Measurements from ENCODE around the gene IGF1R.

IGF1R gene

DNA sequence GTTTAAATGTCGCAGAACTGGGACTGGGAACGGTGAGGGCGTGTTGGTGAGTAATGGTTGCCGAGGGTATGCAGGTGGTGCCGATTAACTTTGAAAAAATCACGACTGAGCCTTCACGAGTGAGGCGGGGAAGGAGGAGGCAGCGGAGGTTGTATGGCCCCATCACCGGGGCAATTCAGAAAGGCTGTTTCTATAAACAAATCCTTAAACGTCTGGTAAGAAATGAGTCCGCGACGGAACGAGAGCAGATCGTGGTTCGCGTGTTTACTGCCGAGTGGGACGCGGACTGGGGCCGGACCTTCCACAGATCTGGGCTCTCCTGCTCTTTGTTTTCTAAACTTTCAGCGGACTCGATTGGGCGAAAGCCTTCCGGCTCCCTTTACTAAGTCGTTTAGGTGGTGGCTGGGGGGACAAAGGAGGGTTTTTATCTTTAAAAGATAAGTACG is 2.7 kb downstream of the IGF1R start:
- peak overlapping the region; percentile 78 for H3K4me3 ChIP-seq (replicated peaks; ENCODE audit: insufficient read depth, low read length)
- TF ChIP-seq, protein P1, sequence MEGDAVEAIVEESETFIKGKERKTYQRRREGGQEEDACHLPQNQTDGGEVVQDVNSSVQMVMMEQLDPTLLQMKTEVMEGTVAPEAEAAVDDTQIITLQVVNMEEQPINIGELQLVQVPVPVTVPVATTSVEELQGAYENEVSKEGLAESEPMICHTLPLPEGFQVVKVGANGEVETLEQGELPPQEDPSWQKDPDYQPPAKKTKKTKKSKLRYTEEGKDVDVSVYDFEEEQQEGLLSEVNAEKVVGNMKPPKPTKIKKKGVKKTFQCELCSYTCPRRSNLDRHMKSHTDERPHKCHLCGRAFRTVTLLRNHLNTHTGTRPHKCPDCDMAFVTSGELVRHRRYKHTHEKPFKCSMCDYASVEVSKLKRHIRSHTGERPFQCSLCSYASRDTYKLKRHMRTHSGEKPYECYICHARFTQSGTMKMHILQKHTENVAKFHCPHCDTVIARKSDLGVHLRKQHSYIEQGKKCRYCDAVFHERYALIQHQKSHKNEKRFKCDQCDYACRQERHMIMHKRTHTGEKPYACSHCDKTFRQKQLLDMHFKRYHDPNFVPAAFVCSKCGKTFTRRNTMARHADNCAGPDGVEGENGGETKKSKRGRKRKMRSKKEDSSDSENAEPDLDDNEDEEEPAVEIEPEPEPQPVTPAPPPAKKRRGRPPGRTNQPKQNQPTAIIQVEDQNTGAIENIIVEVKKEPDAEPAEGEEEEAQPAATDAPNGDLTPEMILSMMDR (IDR thresholded peaks at IDR 0.05; ENCODE audit: insufficient read depth, low read length) = no peak
- TF ChIP-seq POLR2AphosphoS5 (IDR thresholded peaks at IDR 0.05; ENCODE audit: low read depth) (no peak), SPI1 (IDR thresholded peaks at IDR 0.05; ENCODE audit: borderline replicate concordance, low read depth) (no peak), GABPA (IDR thresholded peaks at IDR 0.05; ENCODE audit: low read depth) (no peak), REST (IDR thresholded peaks at IDR 0.05; ENCODE audit: insufficient replicate concordance, low read depth) (no peak)
- no peaks in the 10 kb centered on the region for H3K27me3 ChIP-seq (ENCODE audit: insufficient read depth, poor library complexity, severe bottlenecking)
- no peak for DNase-seq (ENCODE audit: low read depth in 1 of 2, low spot score in 1 of 2)
- H3K27ac ChIP-seq (replicated peaks) = peak overlapping the region; percentile 89; the same call in 1 of the 2 replicates

DNA sequence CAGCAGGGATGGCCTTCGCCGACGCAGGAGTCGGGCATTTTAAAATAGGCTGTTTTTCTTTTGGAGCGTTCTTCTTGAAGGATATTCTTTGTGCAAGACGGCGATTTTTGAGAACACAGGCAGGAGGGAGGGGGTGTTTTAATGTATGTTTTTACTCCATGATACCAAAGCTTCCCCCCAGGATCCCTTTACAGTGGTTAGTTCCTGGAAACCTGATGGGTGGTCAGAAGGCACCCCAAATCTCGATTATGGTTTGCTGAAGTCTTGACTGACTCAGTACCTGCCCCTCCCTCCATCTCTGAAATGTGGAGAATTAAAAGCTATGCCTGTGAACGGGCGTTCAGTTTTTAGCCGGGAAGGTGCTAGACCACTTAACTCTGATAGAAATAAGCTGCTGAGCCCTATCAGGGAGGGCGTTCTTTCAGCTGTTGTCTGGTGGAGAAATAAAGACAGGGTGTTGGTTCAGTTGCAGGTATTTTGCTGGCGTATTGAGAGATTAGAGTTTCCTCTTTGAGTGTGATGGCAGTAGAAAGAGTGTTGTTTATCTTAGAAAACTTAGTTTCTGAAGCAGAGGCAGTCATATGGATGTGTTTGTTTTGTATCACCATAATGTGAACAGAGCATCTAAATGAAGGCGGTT is 3.4 kb downstream of the IGF1R start:
- H3K27me3 ChIP-seq (ENCODE audit: insufficient read depth, poor library complexity, severe bottlenecking) = no peaks in the 10 kb centered on the region
- DNase-seq (ENCODE audit: low read depth in 1 of 2, low spot score in 1 of 2) = peak in 1 of 2 experiments; percentile 4
- TF ChIP-seq POLR2AphosphoS5 (IDR thresholded peaks at IDR 0.05; ENCODE audit: low read depth) (no peak), SPI1 (IDR thresholded peaks at IDR 0.05; ENCODE audit: borderline replicate concordance, low read depth) (no peak), GABPA (IDR thresholded peaks at IDR 0.05; ENCODE audit: low read depth) (no peak), REST (IDR thresholded peaks at IDR 0.05; ENCODE audit: insufficient replicate concordance, low read depth) (no peak)
- TF ChIP-seq, protein P1 (IDR thresholded peaks at IDR 0.05; ENCODE audit: insufficient read depth, low read length) = no peak
- H3K4me3 ChIP-seq (replicated peaks; ENCODE audit: insufficient read depth, low read length) = no peak overlapping the region
- no peak overlapping the region for H3K27ac ChIP-seq (replicated peaks)

- Histone ChIP-seq H3K4me3 (replicated peaks; ENCODE audit: insufficient read depth, low read length) (no peak overlapping the region), H3K27me3 (ENCODE audit: insufficient read depth, poor library complexity, severe bottlenecking) (no peaks in the 10 kb centered on the region), H3K27ac (replicated peaks) (no peak overlapping the region)
- TF ChIP-seq SPI1 (IDR thresholded peaks at IDR 0.05; ENCODE audit: borderline replicate concordance, low read depth) (no peak), POLR2AphosphoS5 (IDR thresholded peaks at IDR 0.05; ENCODE audit: low read depth) (no peak), GABPA (IDR thresholded peaks at IDR 0.05; ENCODE audit: low read depth) (no peak), REST (IDR thresholded peaks at IDR 0.05; ENCODE audit: insufficient replicate concordance, low read depth) (no peak)
- TF ChIP-seq, protein P1 (IDR thresholded peaks at IDR 0.05; ENCODE audit: insufficient read depth, low read length) = no peak
- peak; percentile 25 to 37 for DNase-seq (ENCODE audit: low read depth in 1 of 2, low spot score in 1 of 2)
These were observed 5.3 kb downstream of the IGF1R start for GRCh38 chr15:98653686-98654085.
